Panc1 (cell line): ENCODE measurements around the gene CDKN1A. TPM values are rescaled to one million over a fixed set of nuclear protein-coding genes. Genes with fewer than 3 reads are reported as not detected.

Experiments used
- ATAC-seq: fragments of 200-7000 bp; cut with Tn5 transposase; 2 replicates; pipeline ENCODE4 v1.9.1; 2020; ENCODE audit warnings: mild to moderate bottlenecking, moderate library complexity
- BruUV-seq: library from RNA; stranded (reverse); fragments of 400-500 nt; replicated peaks from 2 replicates; lab custom pipeline; 2021; lab: Mats Ljungman, UMichigan
- CTCF ChIA-PET: fragments of 300-600 bp; sonication (Branson Sonifier 250); formaldehyde crosslinking; loops from one replicate; lab custom pipeline; 2022; ENCODE audit warnings: antibody characterized with exemption; lab: Charles Lee
- POLR2A ChIA-PET: fragments of 300-600 bp; sonication (Branson Sonifier 250); formaldehyde crosslinking; loops from one replicate; lab custom pipeline; 2022; ENCODE audit warnings: antibody characterized with exemption; lab: Charles Lee
- DNase-seq: peaks from one replicate; pipeline ENCODE4 v3.0.0-alpha.2; 2010; ENCODE audit warnings: low read depth, low spot score
- H3K27ac ChIP-seq: 2 replicates; pipeline ENCODE4 v1.5.1; 2011; ENCODE audit warnings: mild to moderate bottlenecking, low read length, inconsistent platforms
- H3K27me3 ChIP-seq: fragments of 200-500 bp; sonication (Bioruptor generic); 2 replicates; pipeline ENCODE4 v1.6.0; 2014; ENCODE audit warnings: low read length, inconsistent platforms; ENCODE audit not compliant: control insufficient read depth, insufficient read depth
- H3K36me3 ChIP-seq: fragments of 200-500 bp; sonication (Bioruptor generic); 2 replicates; pipeline ENCODE4 v1.5.1; 2014; ENCODE audit warnings: inconsistent platforms, mild to moderate bottlenecking, low read length, moderate library complexity; ENCODE audit not compliant: control insufficient read depth, insufficient read depth
- H3K4me1 ChIP-seq: 2 replicates; pipeline ENCODE4 v1.5.1; 2011; ENCODE audit warnings: inconsistent platforms, mild to moderate bottlenecking, low read length, moderate library complexity; ENCODE audit not compliant: control insufficient read depth, insufficient read depth
- H3K4me3 ChIP-seq, 2 experiments: 2 replicates each; pipeline ENCODE4 v1.5.1; 2011 to 2012; ENCODE audit warnings: low read depth in 2 of 2, low read length in 2 of 2, mild to moderate bottlenecking in 2 of 2, inconsistent platforms in 1 of 2, moderate library complexity in 1 of 2
- H3K9me3 ChIP-seq: fragments of 200-500 bp; sonication (Bioruptor generic); 2 replicates; pipeline ENCODE4 v1.5.1; 2014; ENCODE audit warnings: low read depth, mild to moderate bottlenecking, inconsistent platforms, low read length, moderate library complexity; ENCODE audit not compliant: control insufficient read depth, insufficient read depth
- CTCF ChIP-seq: fragments of 450-650 bp; IDR thresholded peaks from 2 replicates; pipeline ENCODE4 v1.5.1; 2017; ENCODE audit warnings: mild to moderate bottlenecking
- POLR2AphosphoS5 ChIP-seq: IDR thresholded peaks from 2 replicates; pipeline ENCODE4 v1.6.1; 2012; ENCODE audit warnings: mild to moderate bottlenecking, low read depth, low read length, moderate library complexity
- REST ChIP-seq, 2 experiments: IDR thresholded peaks; 2 replicates each; pipeline ENCODE4 v1.6.1; 2011 to 2012; ENCODE audit warnings: low read depth in 2 of 2, control low read depth in 1 of 2, low read length in 1 of 2, mild to moderate bottlenecking in 1 of 2, moderate library complexity in 1 of 2; ENCODE audit not compliant: insufficient read depth in 1 of 2
- SIN3A ChIP-seq: IDR thresholded peaks from 2 replicates; pipeline ENCODE4 v1.6.1; 2012; ENCODE audit warnings: low read depth, mild to moderate bottlenecking, low read length, moderate library complexity, borderline replicate concordance; ENCODE audit not compliant: insufficient read depth
- TCF7L2 ChIP-seq: IDR thresholded peaks from 2 replicates; pipeline ENCODE4 v1.6.1; 2011; ENCODE audit warnings: mild to moderate bottlenecking, low read depth, low read length, inconsistent platforms
- in situ Hi-C: cut with HindIII; loops from 2 replicates; pipeline ENCODE4 v1.10.0; 2016; ENCODE audit warnings: low sequenced_read_pairs, low pct_unique_long_range_greater_than_20kb
- intact Hi-C: fragments of 100-400 bp; cut with micrococcal nuclease; formaldehyde crosslinking; loops from one replicate; pipeline ENCODE4 v1.10.0; 2022; ENCODE audit not compliant: unreplicated experiment
- total RNA-seq: library from RNA; stranded (reverse); gene quantifications from one replicate; pipeline ENCODE4 v1.2.1, GENCODE V29; 2021; ENCODE audit not compliant: unreplicated experiment

The CDKN1A gene
- total RNA-seq, 1 experiment from 2014 or later: 46.2 TPM

- in situ Hi-C loops: no loop called here
- intact Hi-C loops: no loop called here
- ChIA-PET POLR2A (interaction anchor here (0.6 to 1.1 kb wide), 2 partner anchors 10 to 42 kb away, joined by 3 to 5 read pairs; no protein-coding TSS in a partner anchor), CTCF (interaction anchor here (0.6 kb wide), 1 partner anchor 51 kb away, joined by 6 read pairs; no protein-coding TSS in a partner anchor)
- no peaks in the 10 kb centered on the region for H3K36me3 ChIP-seq
- no peaks in the 10 kb centered on the region for H3K9me3 ChIP-seq
- no peak overlapping the region for H3K4me3 ChIP-seq
- no peak for ATAC-seq
- H3K4me1 ChIP-seq: peaks cover 4% of the 10 kb centered on the region; the same call in 1 of the 2 replicates
- TF ChIP-seq CTCF (no peak), SIN3A (no peak), POLR2AphosphoS5 (no peak)
- DNase-seq: no peak
- no peak overlapping the region for H3K27ac ChIP-seq
- H3K27me3 ChIP-seq: no peaks in the 10 kb centered on the region
- BruUV-seq: no TSS peak
These were observed 12.2 kb upstream of the CDKN1A start for GRCh38 chr6:36666287-36666686.

GRCh38 chr6:36666826-36667591 is 11.5 kb upstream of the CDKN1A start:
- TF ChIP-seq REST (IDR thresholded peaks at IDR 0.05; ENCODE audit: insufficient read depth in 1 of 2, low read depth in 2 of 2, low read length in 1 of 2) (no peak), SIN3A (no peak), CTCF (no peak), POLR2AphosphoS5 (no peak), TCF7L2 (no peak)

More at GRCh38 chr6:36666826-36667591, 11.5 kb upstream of the CDKN1A start:
- Histone ChIP-seq H3K27ac (no peak overlapping the region), H3K9me3 (no peaks in the 10 kb centered on the region), H3K4me1 (peaks cover 4% of the 10 kb centered on the region; the same call in 1 of the 2 replicates), H3K36me3 (no peaks in the 10 kb centered on the region), H3K27me3 (no peaks in the 10 kb centered on the region), H3K4me3 (no peak overlapping the region)
- intact Hi-C loops (no loop called here), in situ Hi-C loops (no loop called here)
- ChIA-PET POLR2A (interaction anchor here (0.5 to 1.1 kb wide), 3 partner anchors 9 to 44 kb away, joined by 3 to 5 read pairs (median 3); no protein-coding TSS in a partner anchor), CTCF (no interaction called here)
- no TSS peak for BruUV-seq
- peak; percentile 46; the same call in 1 of the 2 replicates for ATAC-seq
- no peak for DNase-seq
